CD14-positive monocyte (primary cell): Measurements from ENCODE around the gene PARVB. TPM values are rescaled to one million over a fixed set of nuclear protein-coding genes. Genes with fewer than 3 reads are reported as not detected.

Source experiments
- DNase-seq, 3 donors: peaks; one replicate each; pipeline ENCODE4 v3.0.0-alpha.2; 2011 to 2022
- H2AFZ ChIP-seq: 2 replicates; pipeline ENCODE4 v1.6.0; 2012; ENCODE audit warnings: mild to moderate bottlenecking, low read depth, low read length, inconsistent platforms; ENCODE audit not compliant: insufficient read depth, poor library complexity, severe bottlenecking
- H3K27ac ChIP-seq, 2 donors: 1 replicate in 1 of 2; 2 replicates in 1 of 2; pipeline ENCODE4 v1.5.1; 2012 to 2013; ENCODE audit warnings: low read length in 2 of 2, control low read depth in 1 of 2, inconsistent platforms in 1 of 2, low read depth in 1 of 2, mild to moderate bottlenecking in 1 of 2
- H3K27me3 ChIP-seq, 2 donors: one replicate each; pipeline versions ENCODE4 v1.6.0 to v1.6.1; 2011 to 2013; ENCODE audit warnings: low read length in 2 of 2; ENCODE audit not compliant: control insufficient read depth in 2 of 2, insufficient read depth in 2 of 2
- H3K36me3 ChIP-seq, 2 donors: replicated peaks in 1 of 2; 1 replicate in 1 of 2; 2 replicates in 1 of 2; pipeline versions ENCODE4 v1.5.1 to v1.6.1; 2012 to 2013; ENCODE audit warnings: low read length in 2 of 2, control low read depth in 1 of 2, inconsistent platforms in 1 of 2, mild to moderate bottlenecking in 1 of 2; ENCODE audit not compliant: insufficient read depth in 2 of 2, control insufficient read depth in 1 of 2
- H3K4me1 ChIP-seq, 2 donors: 1 replicate in 1 of 2; 2 replicates in 1 of 2; pipeline versions ENCODE4 v1.5.1 to v1.6.1; 2012 to 2013; ENCODE audit warnings: low read length in 2 of 2, control low read depth in 1 of 2, inconsistent platforms in 1 of 2, mild to moderate bottlenecking in 1 of 2, moderate library complexity in 1 of 2; ENCODE audit not compliant: insufficient read depth in 2 of 2, control insufficient read depth in 1 of 2
- H3K4me2 ChIP-seq: replicated peaks from 2 replicates; pipeline ENCODE3; 2012; ENCODE audit warnings: low read length, moderate library complexity, mild to moderate bottlenecking; ENCODE audit not compliant: poor library complexity, severe bottlenecking; ENCODE audit errors: extremely low read depth
- H3K4me3 ChIP-seq, 3 experiments: fragments of 200-600 bp in 1 of 3; sonication (generic) in 1 of 3; replicated peaks in 1 of 3; 1 replicate in 2 of 3; 2 replicates in 1 of 3; pipeline ENCODE4 v1.5.1; 2011 to 2013; ENCODE audit warnings: low read length in 3 of 3, mild to moderate bottlenecking in 3 of 3, control low read depth in 2 of 3, low read depth in 2 of 3, inconsistent platforms in 1 of 3, moderate library complexity in 1 of 3
- H3K79me2 ChIP-seq: 2 replicates; pipeline ENCODE4 v1.6.0; 2012; ENCODE audit warnings: mild to moderate bottlenecking, control low read depth, inconsistent platforms, low read length, moderate library complexity; ENCODE audit not compliant: insufficient read depth
- H3K9ac ChIP-seq: 2 replicates; pipeline ENCODE4 v1.6.0; 2017; ENCODE audit warnings: low read length, mild to moderate bottlenecking; ENCODE audit not compliant: insufficient read depth, poor library complexity, severe bottlenecking
- H3K9me3 ChIP-seq, 2 donors: replicated peaks in 1 of 2; 1 replicate in 1 of 2; 2 replicates in 1 of 2; pipeline versions ENCODE4 v1.5.1 to v1.6.1; 2012 to 2013; ENCODE audit warnings: low read length in 2 of 2, control low read depth in 1 of 2; ENCODE audit not compliant: control insufficient read depth in 1 of 2, insufficient read depth in 1 of 2
- H4K20me1 ChIP-seq: 2 replicates; pipeline ENCODE4 v1.6.0; 2012; ENCODE audit warnings: mild to moderate bottlenecking, low read length, control low read depth, moderate library complexity; ENCODE audit not compliant: insufficient read depth
- H3K27ac Mint-ChIP-seq, 7 donors: one replicate each; pipeline ENCODE4 v1.8.0; 2020; ENCODE audit warnings: mild to moderate bottlenecking in 7 of 7, mixed read lengths in 7 of 7, moderate library complexity in 6 of 7, inconsistent platforms in 2 of 7
- H3K27me3 Mint-ChIP-seq, 3 donors: one replicate each; pipeline ENCODE4 v1.8.0; 2021 to 2022; ENCODE audit warnings: low read depth in 3 of 3, mild to moderate bottlenecking in 3 of 3, mixed read lengths in 3 of 3, moderate library complexity in 3 of 3, inconsistent platforms in 1 of 3
- H3K36me3 Mint-ChIP-seq, 2 donors: one replicate each; pipeline ENCODE4 v1.8.0; 2020; ENCODE audit warnings: mixed read lengths in 2 of 2, inconsistent platforms in 1 of 2, mild to moderate bottlenecking in 1 of 2
- H3K4me1 Mint-ChIP-seq: one replicate; pipeline ENCODE4 v1.8.0; 2020; ENCODE audit warnings: mild to moderate bottlenecking, mixed read lengths
- H3K4me3 Mint-ChIP-seq, 2 donors: one replicate each; pipeline ENCODE4 v1.8.0; 2020; ENCODE audit warnings: mild to moderate bottlenecking in 2 of 2, mixed read lengths in 2 of 2, moderate library complexity in 1 of 2
- H3K9me3 Mint-ChIP-seq, 7 donors: one replicate each; pipeline ENCODE4 v1.8.0; 2020 to 2022; ENCODE audit warnings: mixed read lengths in 7 of 7, mild to moderate bottlenecking in 6 of 7, moderate library complexity in 6 of 7, inconsistent platforms in 2 of 7
- CTCF ChIP-seq: fragments of 200-600 bp; IDR thresholded peaks from one replicate; pipeline ENCODE4 v1.8.0; 2022; ENCODE audit warnings: antibody characterized with exemption, mild to moderate bottlenecking
- WGBS: methylation state at CpG from one replicate; pipeline ENCODE4 v1.1.5; 2013; ENCODE audit warnings: missing lambda C conversion rate; ENCODE audit not compliant: insufficient coverage; 5-methylcytosine and 5-hydroxymethylcytosine counted together
- intact Hi-C, 2 donors: fragments of 100-400 bp; cut with micrococcal nuclease; formaldehyde crosslinking; loops; one replicate each; pipeline versions ENCODE4 v1.15.0 to v1.15.1; 2023
- polyA plus RNA-seq, 3 donors: library from polyadenylated mRNA; depleted of rRNA in 1 of 3; unstranded in 2 of 3; stranded (reverse) in 1 of 3; fragments of 300-500 nt in 2 of 3; fragments of >200 nt in 1 of 3; fragmentation: Illumina TruSeq in 2 of 3; gene quantifications; 1 replicate in 2 of 3; 2 replicates in 1 of 3; pipeline ENCODE4 v1.2.3, GENCODE V29; 2012 to 2021

Gene PARVB
- polyA plus RNA-seq, 3 donors, result 13.4 to 38.5 (median 17.9) TPM

DNA sequence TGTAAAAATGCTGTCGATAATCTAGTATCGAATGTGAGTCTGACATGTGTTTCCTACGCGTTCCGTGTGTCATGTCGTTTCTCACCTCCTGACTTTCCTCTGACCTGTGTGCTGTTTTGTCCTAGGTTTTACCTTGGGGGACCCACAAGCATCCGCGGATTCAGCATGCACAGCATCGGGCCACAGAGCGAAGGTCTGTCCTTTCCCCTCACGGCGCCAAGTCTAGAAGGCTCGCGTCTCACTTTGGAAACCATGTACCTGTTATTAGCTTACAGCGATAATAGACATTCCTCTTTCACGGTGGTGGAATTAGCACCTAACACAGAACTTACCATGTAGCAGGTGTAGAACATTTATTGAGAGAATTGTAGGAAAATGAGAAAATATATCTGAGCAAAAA lies 40.3 kb upstream of the PARVB start:
- H4K20me1 ChIP-seq, result no peaks in the 10 kb centered on the region
- WGBS, result 98% methylated on average over 11 of the region's 16 CpGs

GRCh38 chr22:43985532-43985931 lies 38.6 kb upstream of the PARVB start:
- H3K79me2 ChIP-seq, result no peaks in the 10 kb centered on the region
- peak overlapping the region in 1 of 7 donors; percentile 60 for H3K27ac Mint-ChIP-seq
- no peaks in the 10 kb centered on the region for H3K4me1 Mint-ChIP-seq
- H3K4me2 ChIP-seq, result no peak overlapping the region
- TF ChIP-seq CTCF, result no peak
- H3K4me3 Mint-ChIP-seq, result no peak overlapping the region
- H3K4me1 ChIP-seq, result no peaks in the 10 kb centered on the region
- H3K9me3 Mint-ChIP-seq, result peaks cover 0 to 2% (median 0%) of the 10 kb centered on the region in 7 donors
- no peaks in the 10 kb centered on the region for H3K9me3 ChIP-seq
- intact Hi-C loops, result no loop called here
- no peak overlapping the region for H3K9ac ChIP-seq
- H2AFZ ChIP-seq, result no peak overlapping the region
- H3K27ac ChIP-seq, result no peak overlapping the region
- peaks cover 84 to 91% of the 10 kb centered on the region in 2 donors for H3K36me3 Mint-ChIP-seq
- H3K27me3 ChIP-seq, result no peaks in the 10 kb centered on the region
- WGBS, result 81% methylated on average over 6 of the region's 12 CpGs
- peaks cover 81 to 98% of the 10 kb centered on the region in 2 donors for H3K36me3 ChIP-seq
- peaks cover 0 to 2% (median 0%) of the 10 kb centered on the region in 3 donors for H3K27me3 Mint-ChIP-seq
- no peak overlapping the region for H3K4me3 ChIP-seq
- no peaks in the 10 kb centered on the region for H4K20me1 ChIP-seq
- no peak for DNase-seq

More for the DNA sequence above, 40.3 kb upstream of the PARVB start:
- Mint-ChIP-seq H3K27me3 (peaks cover 0 to 3% (median 2%) of the 10 kb centered on the region in 3 donors), H3K4me1 (no peaks in the 10 kb centered on the region), H3K36me3 (peaks cover 83 to 91% of the 10 kb centered on the region in 2 donors), H3K27ac (no peak overlapping the region), H3K4me3 (no peak overlapping the region), H3K9me3 (peaks cover 0 to 2% (median 0%) of the 10 kb centered on the region in 7 donors)
- intact Hi-C loops, result no loop called here
- no peak overlapping the region for H3K4me3 ChIP-seq
- DNase-seq, result no peak
- H3K27ac ChIP-seq, result no peak overlapping the region
- H3K4me1 ChIP-seq, result no peaks in the 10 kb centered on the region
- no peak overlapping the region for H3K4me2 ChIP-seq
- no peak for TF ChIP-seq CTCF
- no peaks in the 10 kb centered on the region for H3K79me2 ChIP-seq
- no peak overlapping the region for H2AFZ ChIP-seq
- H3K36me3 ChIP-seq, result peaks cover 79 to 98% of the 10 kb centered on the region in 2 donors
- H3K9ac ChIP-seq, result no peak overlapping the region
- H3K27me3 ChIP-seq, result no peaks in the 10 kb centered on the region
- no peaks in the 10 kb centered on the region for H3K9me3 ChIP-seq
